HG02623 (cell line): ENCODE results near the gene STBD1.
"Not testable (repeated sequence)": the region's sequence is repeated elsewhere in the genome, so short reads cannot be mapped to it uniquely, and the experiment has no call there.

Experiments
- ATAC-seq: cut with Tn5 transposase; IDR thresholded peaks from one replicate; pipeline ENCODE4 v1.9.1; 2021; ENCODE audit warnings: moderate library complexity; ENCODE audit not compliant: unreplicated experiment

The STBD1 gene

DNA sequence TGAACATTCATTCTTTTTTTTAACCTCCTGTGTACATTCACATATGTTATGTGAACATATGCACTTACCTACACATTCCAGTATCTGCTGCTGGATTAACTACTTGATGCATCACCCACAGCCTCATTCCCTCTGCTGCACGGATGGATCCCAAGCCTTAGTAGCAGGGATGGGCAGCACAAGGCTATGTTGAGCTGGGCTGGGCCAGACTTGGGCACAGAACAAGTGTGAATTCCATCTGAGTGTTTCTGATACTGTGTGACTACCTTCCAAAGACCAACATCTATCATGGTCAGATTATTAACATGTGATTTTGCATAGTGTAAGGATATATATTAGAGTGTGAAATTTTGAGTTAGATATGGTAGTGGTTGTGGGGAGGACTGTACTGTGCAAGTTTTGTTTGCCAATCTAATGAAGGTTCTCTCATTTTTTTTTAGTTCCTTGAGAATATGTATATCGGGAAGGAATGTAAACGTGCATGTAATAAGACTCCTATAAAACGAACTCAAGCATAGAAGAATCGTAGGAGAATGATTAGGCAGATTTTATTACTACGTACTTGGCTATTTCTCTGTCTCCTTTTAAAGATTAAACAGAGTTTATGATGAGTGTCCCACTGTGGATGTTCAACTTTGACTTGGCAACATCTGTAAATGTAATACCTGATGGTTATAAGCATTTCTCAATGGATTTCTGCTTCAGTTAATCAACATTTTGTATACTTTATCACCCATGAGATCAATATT is 23.4 kb upstream of the STBD1 start:
- ATAC-seq: no peak

DNA sequence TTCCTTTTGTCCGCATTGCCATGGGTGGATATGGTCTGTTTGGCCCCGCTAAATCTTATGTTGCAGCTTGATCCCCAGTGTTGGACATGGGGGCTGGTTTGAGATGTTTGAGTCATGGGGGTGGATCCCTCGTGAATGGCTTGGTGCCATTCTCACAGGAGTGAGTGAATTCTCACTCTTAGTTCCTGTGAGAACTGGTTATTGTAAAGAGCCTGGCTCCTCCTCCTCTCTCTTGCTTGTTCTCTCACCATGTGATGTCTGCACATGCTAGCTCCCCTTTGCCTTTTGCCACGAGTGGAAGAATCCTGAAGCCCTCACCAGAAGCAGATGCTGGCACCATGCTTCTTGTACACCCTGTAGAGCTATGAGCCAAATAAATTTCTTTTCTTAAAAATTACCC is 22.6 kb upstream of the STBD1 start:
- no peak for ATAC-seq

DNA sequence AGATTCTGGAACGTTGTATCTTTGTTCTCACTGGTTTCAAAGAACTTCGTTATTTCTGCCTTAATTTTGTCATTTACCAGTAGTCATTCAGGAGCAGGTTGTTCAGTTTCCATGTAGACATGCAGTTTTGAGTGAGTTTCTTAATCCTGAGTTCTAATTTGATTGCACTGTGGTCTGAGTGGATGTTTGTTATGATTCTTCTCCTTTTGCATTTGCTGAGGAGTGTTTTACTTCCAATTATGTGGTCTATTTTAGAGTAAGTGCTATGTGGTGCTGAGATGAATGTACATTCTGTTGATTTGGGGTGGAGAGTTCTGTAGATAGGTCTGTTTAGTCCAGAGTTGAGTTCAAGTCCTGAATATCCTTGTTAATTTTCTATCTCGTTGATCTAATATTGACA is 18.7 kb upstream of the STBD1 start:
- ATAC-seq: not testable (repeated sequence)

DNA sequence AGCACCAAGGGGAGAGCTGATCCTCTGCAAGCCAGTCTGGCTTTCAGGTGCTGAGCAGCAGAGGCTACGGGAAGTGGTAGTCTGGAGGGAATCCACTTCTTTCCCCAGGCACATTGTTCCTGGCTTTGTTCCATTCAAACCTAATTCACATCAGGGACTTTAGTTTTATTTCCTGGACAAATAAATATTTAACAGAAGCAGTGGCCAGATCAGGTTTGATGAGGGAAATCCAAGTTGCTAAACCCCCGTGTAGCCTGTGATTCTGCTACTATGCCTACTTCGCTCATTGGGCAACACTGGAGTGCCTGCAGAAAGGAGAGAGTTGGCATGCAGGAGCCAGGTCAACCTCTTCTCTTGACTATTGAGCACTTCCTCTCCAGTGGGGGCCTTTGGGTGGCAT is 13.8 kb upstream of the STBD1 start:
- ATAC-seq: no peak

DNA sequence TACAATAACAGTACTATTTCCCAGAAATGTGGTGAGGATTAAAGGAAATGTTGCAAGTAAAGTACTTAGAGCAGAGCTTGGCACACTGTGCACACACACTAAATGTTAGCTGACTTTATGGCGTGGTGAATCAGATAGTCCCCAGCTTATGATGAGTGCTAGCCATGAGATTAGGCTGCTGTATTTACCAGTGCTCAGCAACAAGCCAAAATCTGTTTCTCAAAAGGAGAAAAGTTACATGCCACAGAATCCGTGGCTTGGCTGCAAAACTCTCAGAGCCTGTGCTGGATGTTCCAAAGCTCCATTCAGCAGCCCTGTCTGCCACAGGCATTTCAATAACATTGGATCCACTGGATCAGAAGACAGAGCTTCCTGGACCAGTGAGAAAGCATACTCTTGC is 12.8 kb upstream of the STBD1 start:
- no peak for ATAC-seq

DNA sequence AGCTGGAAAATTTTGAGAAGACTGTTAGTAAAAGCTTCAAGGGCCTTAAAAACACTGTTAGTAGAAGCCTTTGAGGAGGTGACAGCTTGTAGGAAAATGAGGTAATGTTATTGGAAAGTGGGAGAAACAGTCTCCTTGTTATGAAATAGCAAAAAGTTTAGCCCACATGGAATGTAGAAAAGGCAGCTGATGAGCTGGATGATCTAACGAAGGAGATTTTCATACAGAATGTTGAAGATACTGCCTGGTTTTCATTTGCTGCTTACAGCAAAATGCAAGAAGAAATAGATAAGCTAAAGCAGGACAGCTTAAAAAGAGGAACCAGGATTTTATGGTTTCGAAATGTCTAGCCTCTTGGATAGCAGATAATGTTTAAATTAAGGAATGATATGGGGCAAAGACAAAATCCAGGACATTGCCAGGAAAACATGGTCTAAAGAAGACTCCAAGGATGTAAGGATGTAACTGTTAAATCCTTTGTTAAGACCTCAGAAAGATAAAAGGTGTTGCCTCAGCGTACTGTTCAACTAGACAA is 10.2 kb upstream of the STBD1 start:
- no peak for ATAC-seq

DNA sequence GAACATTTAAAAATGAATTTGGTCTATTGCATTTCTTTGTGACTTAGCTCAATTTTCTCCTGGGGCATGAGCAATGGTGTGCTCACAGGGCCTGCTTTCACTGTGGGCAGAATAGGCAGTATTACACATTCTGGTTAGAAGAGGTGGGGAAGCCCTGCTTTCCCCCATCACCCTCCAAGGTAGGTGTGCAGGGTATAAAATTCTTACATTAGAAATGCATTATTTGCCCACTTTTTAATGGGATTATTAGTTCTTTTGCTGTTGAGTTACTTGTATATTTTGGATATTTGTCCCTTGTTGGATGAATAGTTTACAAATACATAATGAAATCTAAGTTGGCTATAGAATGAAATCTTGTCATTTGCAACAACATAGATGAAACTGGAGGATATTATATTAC is 8.3 kb upstream of the STBD1 start:
- no peak for ATAC-seq

DNA sequence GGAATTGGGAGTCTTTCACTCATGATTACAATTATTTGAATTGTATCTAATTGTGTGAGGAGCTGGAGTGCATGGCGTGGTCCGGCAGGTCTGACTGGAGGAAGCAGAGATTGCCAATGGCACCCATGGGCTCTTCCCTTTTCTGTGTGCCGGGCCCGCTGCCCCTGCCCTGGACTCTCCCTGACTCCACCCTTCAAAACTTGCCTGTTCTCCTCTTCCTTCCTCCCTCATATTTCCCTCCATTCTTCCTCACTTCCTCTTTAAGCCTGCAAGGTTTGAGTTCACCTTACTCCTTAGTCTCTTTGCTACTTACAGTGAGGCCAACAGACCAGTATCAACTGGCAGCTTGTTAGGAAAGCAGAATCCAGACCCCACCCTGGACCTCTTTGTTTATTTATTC is 6.5 kb upstream of the STBD1 start:
- no peak for ATAC-seq

DNA sequence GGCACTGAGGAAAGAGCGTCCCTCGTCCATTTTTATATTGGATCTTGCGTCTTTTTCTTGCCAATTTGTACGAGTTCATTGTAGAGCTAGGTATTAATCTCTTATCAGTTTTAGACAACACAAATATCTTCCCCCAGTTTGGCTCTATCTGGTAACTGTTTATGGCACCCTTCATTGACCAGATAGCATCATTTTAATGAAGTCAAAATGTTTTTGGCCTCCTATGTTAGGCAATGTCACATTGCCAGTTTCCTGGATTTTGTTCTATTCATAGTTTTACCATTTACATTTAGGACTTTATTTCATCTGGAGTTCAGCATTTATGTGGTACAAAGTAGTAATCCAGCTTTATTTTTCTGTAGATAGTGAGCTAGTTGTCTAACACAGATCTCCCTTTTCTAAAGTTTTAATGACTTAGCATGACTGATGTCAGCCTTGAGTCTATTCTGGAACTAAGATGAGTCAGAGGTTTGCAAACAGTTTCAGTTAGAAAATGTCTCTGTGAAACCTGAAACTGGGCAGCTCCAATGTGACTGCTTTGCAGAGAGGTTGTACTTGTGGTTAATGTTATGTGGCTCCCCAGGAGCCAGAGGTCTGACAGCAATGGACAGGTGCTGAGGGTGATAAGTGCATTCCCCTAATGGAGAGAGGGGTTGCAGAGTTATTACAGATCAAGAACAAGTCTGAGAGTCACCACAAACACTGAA is 5.3 kb upstream of the STBD1 start:
- peak; percentile 98 for ATAC-seq

DNA sequence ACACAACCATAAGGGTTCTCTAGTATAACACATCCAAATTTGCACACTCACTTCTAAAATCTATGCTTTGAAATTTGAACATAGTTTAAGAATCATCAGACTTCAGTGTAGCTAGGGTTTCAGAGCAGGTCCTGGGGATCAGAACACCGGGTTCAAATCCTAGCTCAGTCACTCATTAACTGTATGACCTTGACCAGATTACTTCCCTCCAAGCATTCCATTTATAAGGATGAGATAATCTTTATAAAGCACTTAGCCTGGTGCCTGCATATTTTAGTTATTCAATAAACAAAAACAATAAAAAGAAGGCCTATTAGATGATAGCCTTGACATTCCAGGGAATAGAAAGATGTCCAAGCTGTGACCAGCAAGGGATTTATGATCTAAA is 4.8 kb upstream of the STBD1 start:
- ATAC-seq: no peak

DNA sequence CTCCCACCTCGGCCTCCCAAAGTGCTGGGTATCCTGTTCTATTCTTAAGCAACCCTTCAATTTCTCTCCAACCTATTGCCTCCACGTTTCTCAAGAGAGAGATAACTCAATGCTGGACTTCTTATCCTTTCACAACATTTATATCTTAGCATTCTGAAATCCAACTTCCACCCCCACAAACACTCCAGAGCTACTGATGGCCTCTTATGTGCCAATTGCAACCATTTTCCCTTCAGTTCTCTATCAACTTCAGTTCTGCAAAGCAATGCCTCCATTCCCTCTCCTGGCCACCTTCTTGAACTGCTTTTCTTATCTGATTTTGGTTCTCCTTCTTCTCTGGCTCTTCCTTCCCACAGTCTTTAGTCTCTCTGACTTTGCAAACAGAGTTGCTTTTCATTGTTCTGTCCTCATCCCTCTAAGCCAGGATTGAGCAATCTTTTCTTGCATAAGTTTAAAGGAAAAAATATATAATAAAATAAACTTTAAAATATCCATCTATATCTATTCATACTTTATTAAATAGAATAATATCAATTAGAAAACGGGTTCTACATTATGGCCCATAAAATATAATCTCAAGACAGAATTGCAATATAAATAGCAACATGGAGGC is 3.6 kb upstream of the STBD1 start:
- no peak for ATAC-seq

DNA sequence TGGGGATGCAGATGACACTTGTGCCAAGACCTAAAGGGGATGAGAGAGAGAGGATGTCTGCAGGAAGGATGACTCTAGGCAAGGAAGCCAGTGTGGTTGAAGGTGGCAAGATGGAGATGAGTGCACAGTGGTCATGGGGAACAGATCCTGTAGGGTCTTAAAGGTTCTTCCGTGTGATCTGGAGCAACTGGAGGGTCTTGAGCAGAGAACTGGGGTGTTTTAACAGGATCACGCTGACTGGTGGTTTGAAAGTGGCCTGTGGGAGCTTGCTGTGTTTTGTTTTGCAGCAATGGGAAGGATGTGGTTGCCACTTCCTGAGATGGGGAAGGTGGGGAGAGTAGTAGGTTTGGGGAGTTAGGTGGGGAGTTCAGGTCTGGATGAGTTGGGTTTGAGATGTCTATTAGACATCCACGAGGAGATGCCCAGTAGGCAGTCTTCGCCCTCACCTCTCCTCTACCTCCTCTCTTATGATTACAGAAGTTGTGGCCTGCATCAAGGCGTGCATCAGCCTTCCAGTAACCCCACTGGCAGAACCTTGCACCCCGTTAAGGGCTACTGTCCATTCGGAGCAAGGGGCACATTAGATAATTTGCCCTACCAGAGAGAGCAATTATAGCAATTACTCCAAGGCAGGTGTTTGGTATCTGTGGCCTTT is 1.4 kb upstream of the STBD1 start:
- ATAC-seq: no peak

DNA sequence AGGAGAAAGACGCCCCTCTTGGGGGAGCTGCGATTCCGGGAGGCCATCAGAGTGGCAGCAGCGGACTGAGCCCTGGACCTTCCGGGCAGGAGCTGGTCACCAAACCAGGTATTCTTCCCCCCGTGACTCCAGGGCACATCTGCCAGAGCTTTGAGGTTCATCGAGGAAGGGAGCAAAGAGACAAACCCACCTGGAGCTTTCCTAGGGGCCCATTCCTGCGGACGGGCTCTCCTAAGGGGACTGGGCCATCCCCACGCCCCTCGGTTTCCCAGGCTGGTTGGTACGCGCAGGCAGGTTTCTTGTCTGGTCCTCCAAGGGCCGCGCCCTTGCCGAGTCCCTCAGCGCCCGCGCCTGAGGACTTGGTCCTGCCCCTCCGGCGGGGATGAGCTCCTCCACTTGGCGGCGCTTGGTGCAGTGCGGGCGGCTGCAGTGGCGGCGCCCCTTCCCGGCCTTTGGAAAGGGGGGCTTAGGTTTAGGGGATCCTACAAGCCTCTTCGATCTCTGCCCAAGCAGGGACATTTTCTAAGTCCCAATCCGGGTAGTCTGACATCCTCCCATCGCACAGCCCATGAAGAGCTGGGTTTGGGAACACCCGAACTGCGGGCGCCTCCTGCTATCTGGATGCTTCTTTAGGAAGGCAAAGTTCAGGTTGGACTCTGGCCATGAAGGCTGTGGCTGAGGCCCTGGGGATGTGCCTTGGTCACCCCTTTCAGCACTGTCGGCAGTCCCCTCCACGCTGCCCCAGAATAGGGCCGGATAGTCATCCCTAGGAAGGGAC is 538 bp downstream of the STBD1 start:
- ATAC-seq: no peak

DNA sequence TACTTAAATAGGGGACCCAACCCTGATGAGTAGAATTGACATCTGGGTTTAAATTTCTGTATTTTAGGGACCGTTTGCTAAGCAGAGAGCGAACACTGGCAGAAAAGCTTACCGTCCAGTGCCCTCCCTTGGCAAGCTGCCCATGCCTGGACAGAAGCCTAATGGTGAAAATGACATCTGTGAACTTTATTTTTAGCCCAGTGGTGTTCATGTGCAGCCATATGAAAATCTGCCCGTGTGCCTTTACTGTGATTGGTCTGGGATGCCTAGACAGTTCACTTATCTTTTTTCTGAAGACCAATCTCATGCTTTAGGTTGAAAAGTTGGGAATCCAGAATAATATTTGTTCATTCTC is 1.1 kb downstream of the STBD1 start:
- no peak for ATAC-seq

DNA sequence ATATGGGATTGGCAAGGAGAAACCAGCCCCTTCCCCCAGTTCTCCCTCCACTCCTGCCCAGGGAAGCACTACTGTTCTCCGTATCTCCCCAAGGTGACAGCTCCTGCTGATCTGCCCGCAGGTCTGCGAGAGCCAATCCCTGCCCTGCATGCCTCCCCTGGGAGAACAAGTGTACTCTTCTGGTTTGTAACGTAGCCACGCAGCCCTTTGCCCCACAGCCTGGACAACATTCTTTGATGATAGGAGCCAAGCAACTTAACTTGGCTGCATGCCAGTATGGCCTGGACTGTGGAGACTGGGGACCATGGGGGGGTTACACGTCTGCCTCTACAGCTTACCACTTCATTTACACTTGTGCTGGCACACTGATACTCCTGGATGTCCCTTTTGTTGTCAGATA is 2.0 kb downstream of the STBD1 start:
- no peak for ATAC-seq

DNA sequence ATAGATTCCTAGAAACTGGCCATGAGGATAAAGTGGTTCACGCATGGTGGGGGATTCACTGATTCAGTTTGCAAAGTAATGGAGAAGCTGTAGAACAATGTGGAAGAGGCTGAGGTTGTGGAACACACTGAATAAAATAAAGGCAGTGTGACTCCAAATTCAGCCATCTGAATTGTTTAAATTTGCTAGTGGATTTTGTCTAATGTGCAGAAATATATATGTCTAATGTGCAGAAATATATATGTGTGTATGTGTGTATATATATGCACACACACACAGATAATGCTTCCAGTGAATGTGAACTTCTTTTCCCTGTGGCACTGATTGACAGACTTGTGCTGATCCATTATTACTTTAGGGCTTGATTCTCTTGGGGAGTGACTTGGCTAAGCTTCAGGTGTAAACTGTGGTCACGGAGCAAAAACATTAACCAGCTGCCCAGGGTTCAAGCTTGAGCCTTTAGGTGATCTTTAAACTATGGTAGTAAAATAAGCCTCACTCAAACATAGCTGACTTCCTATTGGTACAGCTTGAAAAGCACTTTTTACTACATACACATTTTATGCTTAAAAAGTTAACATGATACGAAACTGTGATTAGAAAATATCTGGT is 3.5 kb downstream of the STBD1 start:
- no peak for ATAC-seq

DNA sequence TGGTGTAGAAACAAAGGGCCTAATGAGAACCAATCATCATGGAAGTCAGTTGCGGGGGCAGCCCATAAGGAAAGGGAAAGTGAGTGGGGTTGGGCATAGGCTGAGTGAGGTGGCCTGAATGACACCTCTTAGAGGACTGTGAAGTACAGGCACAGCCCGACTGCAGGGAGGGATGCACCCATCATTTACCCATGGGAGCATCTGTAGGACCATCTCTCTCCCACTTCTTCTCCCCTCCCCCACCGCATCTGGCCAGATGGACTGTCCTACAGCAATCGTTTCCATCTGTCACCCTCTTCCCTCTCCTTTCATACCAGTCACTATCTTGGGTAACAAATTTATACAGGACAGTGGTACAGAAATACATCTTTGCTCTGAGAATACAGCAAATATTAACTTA is 4.2 kb downstream of the STBD1 start:
- ATAC-seq: no peak

DNA sequence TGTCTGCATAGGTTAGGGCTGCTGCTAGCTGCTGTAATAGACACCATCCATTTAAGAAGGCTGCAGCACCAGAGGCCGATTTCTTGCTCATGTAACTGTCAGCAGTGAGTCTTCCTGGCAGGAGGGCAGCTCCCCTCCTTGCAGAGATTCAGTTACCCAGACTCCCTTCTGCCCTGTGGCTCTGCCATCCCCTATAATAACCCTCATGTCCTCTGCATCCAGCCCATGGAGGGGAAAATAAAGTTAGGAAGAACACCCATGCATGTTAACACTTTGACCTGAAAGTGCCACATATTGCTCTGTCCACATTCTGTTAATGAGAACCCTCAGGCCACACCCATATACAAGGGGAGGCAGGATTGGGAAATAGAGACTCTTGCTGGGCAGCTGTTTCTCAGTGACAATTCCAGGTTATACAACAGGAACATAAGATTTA is 5.4 kb downstream of the STBD1 start:
- no peak for ATAC-seq

DNA sequence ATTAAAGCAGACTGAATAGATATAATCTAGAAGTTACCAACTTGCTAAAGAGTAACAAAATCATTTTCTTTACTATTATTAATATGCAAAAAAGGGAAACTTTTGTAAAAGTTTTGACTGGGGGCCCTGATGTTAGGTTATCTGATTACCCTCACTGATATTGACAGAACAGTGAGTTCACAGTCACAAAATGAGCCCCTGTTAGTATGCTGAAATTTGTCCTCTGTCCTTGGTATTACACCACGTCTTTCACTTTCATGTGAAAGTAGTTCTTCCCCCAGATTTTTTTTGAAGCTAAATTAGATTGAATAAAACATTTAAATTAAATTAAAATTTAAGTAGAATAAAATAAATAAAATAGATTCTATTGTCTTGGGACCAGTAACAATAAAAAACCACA is 5.9 kb downstream of the STBD1 start:
- no peak for ATAC-seq

DNA sequence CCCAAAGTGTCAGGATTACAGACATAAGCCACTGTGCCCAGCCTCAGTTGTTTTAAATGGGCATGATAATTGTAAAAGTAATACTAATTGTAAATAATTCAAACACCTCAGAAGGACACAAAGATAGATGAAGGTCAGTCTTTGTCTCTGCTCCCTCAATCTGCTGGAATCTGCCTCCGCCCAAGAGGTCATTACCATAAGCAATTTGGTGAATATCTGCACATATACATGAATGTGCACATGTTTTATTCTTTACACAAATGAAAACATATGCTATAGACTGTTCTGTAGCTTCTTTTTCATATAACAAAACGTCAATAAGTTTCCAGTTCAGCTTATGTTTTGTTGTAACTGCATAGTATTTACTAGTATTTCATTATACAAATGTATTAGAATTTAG is 7.0 kb downstream of the STBD1 start:
- ATAC-seq: no peak
